ENCODE results near the gene PLEKHA8. TPM values are rescaled to one million over a fixed set of nuclear protein-coding genes. Genes with fewer than 3 reads are reported as not detected.

The PLEKHA8 gene
- total and polyA plus RNA-seq, 11 donors, result 1.5 to 6.8 (median 4.1) TPM

GRCh38 chr7:30010021-30010420, 18.2 kb upstream of the PLEKHA8 start:
- Histone ChIP-seq H3K27me3 (no peaks in the 10 kb centered on the region), H3K36me3 (peaks cover 0 to 22% (median 14%) of the 10 kb centered on the region in 9 donors), H3K9me3 (no peaks in the 10 kb centered on the region), H3K27ac (no peak overlapping the region), H3K4me1 (no peaks in the 10 kb centered on the region), H3K4me3 (no peak overlapping the region)
- TF ChIP-seq CTCF (IDR thresholded peaks at IDR 0.05) (no peak), POLR2A (IDR thresholded peaks at IDR 0.05) (no peak)
- DNase-seq, result no peak
- 90 to 92% (median 92%) methylated on average over 6 of the region's 6 CpGs for WGBS, 4 donors
- intact Hi-C loops (cut with DNase I), result no loop called here
- no peak for ATAC-seq

GRCh38 chr7:30012757-30013156, 15.5 kb upstream of the PLEKHA8 start:
- WGBS, 4 donors, result 77 to 90% (median 86%) methylated on average over 3 of the region's 3 CpGs
- no peak for TF ChIP-seq CTCF (IDR thresholded peaks at IDR 0.05)
- no peak for TF ChIP-seq POLR2A (IDR thresholded peaks at IDR 0.05)

GRCh38 chr7:30018451-30018850, 9.8 kb upstream of the PLEKHA8 start:
- no peaks in the 10 kb centered on the region for H3K9me3 ChIP-seq
- H3K27ac ChIP-seq, result no peak overlapping the region
- H3K27me3 ChIP-seq, result no peaks in the 10 kb centered on the region
- TF ChIP-seq POLR2A (IDR thresholded peaks at IDR 0.05), result no peak
- no peak for TF ChIP-seq CTCF (IDR thresholded peaks at IDR 0.05)
- H3K36me3 ChIP-seq, result peaks cover 0 to 47% (median 32%) of the 10 kb centered on the region in 9 donors
- DNase-seq (no peak), ATAC-seq (no peak)
- intact Hi-C loops (cut with DNase I), result no loop called here
- no peaks in the 10 kb centered on the region for H3K4me1 ChIP-seq
- H3K4me3 ChIP-seq, result no peak overlapping the region

More at GRCh38 chr7:30012757-30013156, 15.5 kb upstream of the PLEKHA8 start:
- ATAC-seq (no peak), DNase-seq (no peak)
- no peak overlapping the region for H3K4me3 ChIP-seq
- H3K4me1 ChIP-seq, result no peaks in the 10 kb centered on the region
- intact Hi-C loops (cut with DNase I), result no loop called here
- H3K27me3 ChIP-seq, result no peaks in the 10 kb centered on the region
- H3K36me3 ChIP-seq, result peaks cover 0 to 40% (median 28%) of the 10 kb centered on the region in 9 donors
- H3K27ac ChIP-seq, result no peak overlapping the region
- no peaks in the 10 kb centered on the region for H3K9me3 ChIP-seq

- TF ChIP-seq CTCF (IDR thresholded peaks at IDR 0.05) (no peak), POLR2A (IDR thresholded peaks at IDR 0.05) (no peak)
- DNase-seq, result no peak
These were observed 8.8 kb upstream of the PLEKHA8 start for GRCh38 chr7:30019387-30019786.

More at GRCh38 chr7:30019387-30019786, 8.8 kb upstream of the PLEKHA8 start:
- intact Hi-C loops (cut with DNase I), result no loop called here
- WGBS, 4 donors, result 90 to 94% (median 92%) methylated on average over 1 of the region's 1 CpG
- Histone ChIP-seq H3K36me3 (peaks cover 0 to 38% (median 25%) of the 10 kb centered on the region in 9 donors), H3K9me3 (no peaks in the 10 kb centered on the region), H3K27me3 (no peaks in the 10 kb centered on the region), H3K27ac (no peak overlapping the region), H3K4me1 (peaks cover 0 to 5% (median 0%) of the 10 kb centered on the region in 12 donors), H3K4me3 (no peak overlapping the region)
- no peak for ATAC-seq
